SK-N-SH treated with all-trans-retinoic acid at 6 μM for 48 hours (cell line): ENCODE measurements around the gene ULBP1.

Experiments
- ATAC-seq: fragments of 200-7000 bp; cut with Tn5 transposase; 3 replicates; pipeline ENCODE4 v1.9.1; 2020; ENCODE audit warnings: mild to moderate bottlenecking, moderate library complexity
- ARNTL ChIP-seq: fragments of 450-650 bp; formaldehyde crosslinking; IDR thresholded peaks from 2 replicates; pipeline ENCODE4 v1.5.0; 2020; ENCODE audit warnings: low read depth, mild to moderate bottlenecking, moderate library complexity, borderline replicate concordance
- BACH2 ChIP-seq: fragments of 250-450 bp; sonication (Bioruptor Pico); IDR thresholded peaks from 2 replicates; pipeline ENCODE4 v1.9.0; 2021; ENCODE audit warnings: mild to moderate bottlenecking, borderline replicate concordance
- CREB5 ChIP-seq: fragments of 250-450 bp; sonication (Bioruptor Pico); IDR thresholded peaks from 2 replicates; pipeline ENCODE4 v1.5.1; 2020; ENCODE audit warnings: low read depth, mild to moderate bottlenecking, moderate library complexity
- CSDC2 ChIP-seq: fragments of 250-450 bp; sonication (Bioruptor Pico); IDR thresholded peaks from 2 replicates; pipeline ENCODE4 v1.5.0; 2020; ENCODE audit warnings: mild to moderate bottlenecking, moderate library complexity
- CSRNP3 ChIP-seq: fragments of 250-450 bp; sonication (Bioruptor Pico); IDR thresholded peaks from 2 replicates; pipeline ENCODE4 v1.5.1; 2021; ENCODE audit warnings: mild to moderate bottlenecking, moderate library complexity
- ESRRG ChIP-seq: fragments of 250-450 bp; sonication (Bioruptor Pico); IDR thresholded peaks from 2 replicates; pipeline ENCODE4 v1.6.1; 2021; ENCODE audit warnings: mild to moderate bottlenecking
- GLIS3 ChIP-seq: fragments of 250-450 bp; sonication (Bioruptor Pico); IDR thresholded peaks from 2 replicates; pipeline ENCODE4 v1.5.0; 2020; ENCODE audit warnings: mild to moderate bottlenecking, moderate library complexity
- OSR1 ChIP-seq: fragments of 250-450 bp; sonication (Bioruptor Pico); IDR thresholded peaks from 2 replicates; pipeline ENCODE4 v1.8.0; 2022; ENCODE audit warnings: moderate library complexity, mild to moderate bottlenecking, inconsistent platforms
- PATZ1 ChIP-seq: fragments of 250-450 bp; sonication (Bioruptor Pico); IDR thresholded peaks from 2 replicates; pipeline ENCODE4 v1.8.0; 2020; ENCODE audit warnings: mild to moderate bottlenecking, moderate library complexity, borderline replicate concordance
- POU6F1 ChIP-seq: fragments of 250-450 bp; sonication (Bioruptor Pico); IDR thresholded peaks from 2 replicates; pipeline ENCODE4 v1.8.0; 2021; ENCODE audit warnings: low read depth, mild to moderate bottlenecking, moderate library complexity, borderline replicate concordance
- RARB ChIP-seq: fragments of 250-450 bp; sonication (Bioruptor Pico); IDR thresholded peaks from 2 replicates; pipeline ENCODE4 v1.8.0; 2021; ENCODE audit warnings: mild to moderate bottlenecking, moderate library complexity
- SNAI2 ChIP-seq: fragments of 250-450 bp; sonication (Bioruptor Pico); IDR thresholded peaks from 2 replicates; pipeline ENCODE4 v1.5.0; 2020; ENCODE audit warnings: mild to moderate bottlenecking, moderate library complexity
- TOX ChIP-seq: fragments of 250-450 bp; sonication (Bioruptor Pico); IDR thresholded peaks from 2 replicates; pipeline ENCODE4 v1.8.0; 2021; ENCODE audit warnings: mild to moderate bottlenecking, moderate library complexity, borderline replicate concordance
- TSHZ2 ChIP-seq: fragments of 250-450 bp; sonication (Bioruptor Pico); IDR thresholded peaks from 2 replicates; pipeline ENCODE4 v1.5.0; 2020; ENCODE audit warnings: mild to moderate bottlenecking, moderate library complexity
- ZC3H10 ChIP-seq: fragments of 250-450 bp; sonication (Bioruptor Pico); IDR thresholded peaks from 2 replicates; pipeline ENCODE4 v1.5.1; 2021; ENCODE audit warnings: mild to moderate bottlenecking, moderate library complexity
- ZFP30 ChIP-seq: fragments of 450-650 bp; formaldehyde crosslinking; IDR thresholded peaks from 2 replicates; pipeline ENCODE4 v1.5.0; 2022; ENCODE audit warnings: mild to moderate bottlenecking, moderate library complexity
- ZNF8 ChIP-seq: fragments of 450-650 bp; formaldehyde crosslinking; IDR thresholded peaks from 2 replicates; pipeline ENCODE4 v1.5.0; 2020; ENCODE audit warnings: mild to moderate bottlenecking, moderate library complexity

ULBP1 gene

GRCh38 chr6:149950423-149950822, 13.3 kb upstream of the ULBP1 start:
- ATAC-seq, result no peak
- TF ChIP-seq CSDC2 (CRISPR knock-in tag) (no peak), ZFP30 (CRISPR knock-in tag) (no peak), ZC3H10 (CRISPR knock-in tag) (no peak), TSHZ2 (CRISPR knock-in tag) (no peak), CREB5 (no peak), BACH2 (CRISPR knock-in tag) (no peak), RARB (CRISPR knock-in tag) (no peak), SNAI2 (CRISPR knock-in tag) (no peak), PATZ1 (CRISPR knock-in tag) (no peak), ZNF8 (CRISPR knock-in tag) (no peak), ARNTL (CRISPR knock-in tag) (no peak), CSRNP3 (CRISPR knock-in tag) (no peak), POU6F1 (no peak), TOX (CRISPR knock-in tag) (no peak)

- no peak for ATAC-seq
Measured at GRCh38 chr6:149951096-149951495, 12.6 kb upstream of the ULBP1 start.

More at GRCh38 chr6:149951096-149951495, 12.6 kb upstream of the ULBP1 start:
- TF ChIP-seq OSR1 (CRISPR knock-in tag) (no peak), GLIS3 (CRISPR knock-in tag) (no peak), ZC3H10 (CRISPR knock-in tag) (no peak), BACH2 (CRISPR knock-in tag) (no peak), TOX (CRISPR knock-in tag) (no peak), SNAI2 (CRISPR knock-in tag) (no peak), ZNF8 (CRISPR knock-in tag) (no peak), CSDC2 (CRISPR knock-in tag) (no peak), CSRNP3 (CRISPR knock-in tag) (no peak), ESRRG (no peak), POU6F1 (no peak), ZFP30 (CRISPR knock-in tag) (no peak), RARB (CRISPR knock-in tag) (no peak)
